HG03196 (cell line): Measurements from ENCODE around the gene TEX11.
"Not testable (repeated sequence)": the region's sequence is repeated elsewhere in the genome, so short reads cannot be mapped to it uniquely, and the experiment has no call there.

Experiments
- ATAC-seq: cut with Tn5 transposase; IDR thresholded peaks from one replicate; pipeline ENCODE4 v1.9.1; 2021; ENCODE audit not compliant: unreplicated experiment

Gene TEX11

DNA sequence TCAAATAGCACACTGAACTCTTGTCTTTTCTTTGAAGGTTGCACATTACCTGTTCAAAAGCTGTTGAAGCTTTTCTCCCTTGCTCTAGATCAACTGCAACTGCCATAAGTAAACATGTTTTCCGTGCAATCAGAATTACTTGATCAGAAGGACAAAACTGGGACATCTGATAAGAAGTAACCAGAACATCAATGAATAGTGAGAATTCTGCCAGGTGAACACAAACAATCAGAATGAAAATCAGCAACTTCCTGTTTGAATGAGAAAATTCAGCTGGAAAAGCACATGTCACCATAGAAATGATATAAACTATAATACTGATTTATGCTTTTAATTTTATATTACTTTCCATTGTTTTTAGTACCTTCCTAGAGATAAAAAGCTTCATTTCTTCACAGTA lies 303.2 kb downstream of the TEX11 start:
- ATAC-seq: no peak

GRCh38 chrX:70592091-70592490 lies 316.4 kb downstream of the TEX11 start:
- no peak for ATAC-seq

- not testable (repeated sequence) for ATAC-seq
Observed at GRCh38 chrX:70587158-70587557, 321.4 kb downstream of the TEX11 start.

DNA sequence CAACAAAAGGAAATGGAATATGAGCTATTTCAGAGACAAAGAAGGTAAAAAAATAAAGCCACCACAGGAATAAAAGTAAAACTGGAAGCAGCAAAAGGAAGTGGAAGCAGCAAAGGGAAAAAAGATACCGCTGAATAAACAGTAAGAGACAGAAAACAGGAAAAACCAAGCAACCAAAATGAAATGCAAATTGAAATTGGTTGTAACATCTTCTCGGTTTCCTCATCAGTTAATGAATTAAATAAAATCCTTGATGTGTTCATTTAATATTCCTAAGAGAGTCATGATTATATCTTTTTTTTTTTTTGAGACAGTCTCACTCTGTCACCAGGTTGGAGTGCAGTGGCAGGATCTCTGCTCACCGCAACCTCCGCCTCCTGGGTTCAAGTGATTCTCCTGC lies 331.1 kb downstream of the TEX11 start:
- ATAC-seq: no peak

DNA sequence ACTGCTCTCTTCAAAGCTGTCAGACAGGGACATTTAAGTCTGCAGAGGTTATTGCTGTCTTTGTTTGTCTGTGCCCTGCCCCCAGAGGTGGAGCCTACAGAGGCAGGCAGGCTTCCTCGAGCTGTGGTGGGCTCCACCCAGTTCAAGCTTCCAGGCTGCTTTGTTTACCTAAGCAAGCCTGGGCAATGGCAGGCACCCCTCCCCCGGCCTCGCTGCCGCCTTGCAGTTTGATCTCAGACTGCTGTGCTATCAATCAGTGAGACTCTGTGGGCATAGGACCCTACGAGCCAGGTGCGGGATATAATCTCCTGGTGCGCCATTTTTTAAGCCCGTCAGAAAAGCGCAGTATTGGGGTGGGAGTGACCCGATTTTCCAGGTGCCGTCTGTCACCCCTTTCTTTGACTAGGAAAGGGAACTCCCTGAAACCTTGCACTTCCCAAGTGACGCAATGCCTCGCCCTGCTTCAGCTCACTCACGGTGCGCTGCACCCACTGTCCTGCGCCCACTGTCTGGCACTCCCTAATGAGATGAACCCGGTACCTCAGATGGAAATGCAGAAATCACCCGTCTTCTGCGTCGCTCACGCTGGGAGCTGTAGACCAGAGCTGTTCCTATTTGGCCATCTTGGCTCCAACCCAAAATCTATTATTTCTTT lies 338.5 kb downstream of the TEX11 start:
- not testable (repeated sequence) for ATAC-seq

GRCh38 chrX:70554948-70555347 lies 353.6 kb downstream of the TEX11 start:
- no peak for ATAC-seq

DNA sequence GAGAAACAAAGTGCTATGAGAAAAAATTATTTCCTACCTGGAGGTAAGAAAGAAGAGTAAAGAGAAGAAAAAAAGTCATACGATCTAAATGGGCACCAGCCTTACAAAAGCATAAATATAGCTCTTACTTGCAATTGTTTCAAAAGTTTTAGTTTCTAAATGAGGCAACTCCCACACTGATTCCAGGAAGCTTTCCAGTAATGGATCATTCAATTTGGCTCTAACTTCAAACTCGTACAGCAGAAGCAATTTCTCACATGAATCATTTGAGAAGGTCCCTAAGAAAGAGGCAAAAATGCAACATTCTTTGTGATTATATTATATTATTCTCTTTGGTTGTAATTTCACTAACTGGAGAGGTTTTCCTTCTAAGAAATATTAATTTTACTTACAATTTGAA lies 354.0 kb downstream of the TEX11 start:
- no peak for ATAC-seq

DNA sequence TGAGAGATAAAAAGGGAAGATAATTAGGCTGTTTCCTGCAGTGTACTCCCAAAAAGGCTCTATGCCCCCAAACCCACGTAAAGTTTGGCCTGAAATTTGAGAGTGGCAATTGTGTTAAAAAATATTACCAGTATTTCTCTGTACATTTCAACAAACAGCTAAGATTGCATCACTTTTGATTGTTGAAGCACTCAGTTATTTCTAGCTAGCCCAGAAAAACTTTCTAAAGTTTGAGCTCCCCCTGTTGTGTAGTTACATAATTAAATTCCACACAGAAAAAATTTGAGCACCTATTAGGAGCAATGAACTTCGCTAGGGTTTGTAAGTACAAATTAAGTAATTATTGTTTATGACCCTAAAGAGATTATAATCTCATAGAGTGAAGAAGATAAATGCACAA lies 354.4 kb downstream of the TEX11 start:
- ATAC-seq: no peak

DNA sequence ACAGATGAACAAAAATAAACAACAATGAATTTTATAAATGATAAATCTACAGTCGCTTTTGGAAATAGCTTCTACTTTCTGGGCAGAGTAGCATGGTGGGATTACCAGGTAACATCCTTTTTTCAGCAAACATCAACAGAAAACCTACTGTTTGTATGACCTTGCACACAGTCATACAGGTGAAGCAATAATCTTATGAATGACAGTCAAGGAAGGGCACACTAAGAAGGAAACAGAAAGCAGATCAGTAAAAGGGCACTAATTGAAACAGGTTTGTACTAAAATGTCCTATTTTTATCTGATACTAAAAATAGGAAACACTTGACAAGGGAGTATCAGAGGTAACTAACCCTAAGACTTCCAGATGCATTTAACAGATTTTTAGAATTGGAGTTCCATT lies 355.0 kb downstream of the TEX11 start:
- peak; percentile 59 for ATAC-seq

DNA sequence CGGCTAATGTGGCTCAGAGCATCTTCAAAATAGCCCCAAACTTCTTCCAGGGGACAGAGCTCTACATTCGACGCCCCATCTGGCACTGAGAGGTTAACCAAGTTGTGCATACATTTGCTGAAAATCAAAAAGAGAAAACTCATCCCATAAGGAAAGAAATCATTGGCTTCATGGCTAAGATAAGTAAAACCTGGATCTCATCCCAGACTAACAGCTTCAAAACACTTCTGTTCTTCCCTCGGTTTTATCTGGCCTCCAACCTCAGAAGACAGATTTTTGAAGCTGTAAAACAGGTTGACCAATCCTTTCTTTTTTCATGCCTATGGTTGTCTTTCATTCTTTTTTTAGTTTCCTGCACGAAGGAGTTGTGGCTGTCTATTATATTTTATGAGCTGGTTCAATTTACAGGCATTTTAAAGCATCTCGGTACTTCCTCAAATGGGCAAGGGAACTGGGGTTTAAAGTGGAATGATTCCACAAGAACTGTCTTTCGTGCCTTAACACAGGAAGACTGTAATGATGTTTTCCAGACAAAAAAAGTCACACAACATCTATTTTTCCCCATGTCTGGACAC lies 356.3 kb downstream of the TEX11 start:
- ATAC-seq: no peak

DNA sequence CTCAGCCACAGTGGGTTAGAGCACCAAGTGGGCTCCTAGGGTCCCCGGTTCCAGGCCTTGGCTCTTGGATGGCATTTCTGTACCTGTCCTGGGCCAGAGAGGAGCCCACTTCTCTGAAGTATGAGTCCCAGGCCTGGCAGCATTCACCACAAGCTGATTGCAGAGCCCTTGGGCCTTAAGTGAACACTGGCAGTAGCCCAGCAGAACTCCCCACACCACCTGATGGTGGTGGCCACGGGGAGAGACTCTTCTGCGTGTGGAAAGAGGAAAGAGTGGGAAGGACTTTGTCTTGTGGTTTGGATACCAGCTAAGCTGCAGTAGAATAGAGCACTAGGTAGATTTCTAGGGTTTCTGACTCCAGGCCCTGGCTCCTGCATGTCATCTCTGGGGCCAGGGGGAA lies 359.1 kb downstream of the TEX11 start:
- no peak for ATAC-seq

DNA sequence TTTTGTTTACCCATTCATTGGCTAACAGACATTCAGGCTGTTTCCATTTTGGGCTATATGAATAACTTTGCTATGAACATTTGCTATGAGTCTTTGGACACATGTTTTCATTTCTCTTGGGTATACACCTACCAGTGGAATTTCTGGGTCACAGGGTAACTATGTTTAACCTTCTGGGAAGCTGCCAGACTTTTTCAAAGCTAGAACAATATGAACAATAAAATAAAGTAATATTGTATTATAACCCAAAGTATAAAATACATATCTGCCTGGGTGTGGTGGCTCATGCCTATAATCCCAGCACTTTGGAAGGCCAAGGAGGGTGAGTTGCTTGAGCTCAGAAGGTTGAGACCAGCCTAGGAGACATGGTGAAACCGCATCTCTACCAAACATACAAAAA lies 373.3 kb downstream of the TEX11 start:
- no peak for ATAC-seq

- no peak for ATAC-seq
Observed at GRCh38 chrX:70527610-70528345, 380.7 kb downstream of the TEX11 start.

GRCh38 chrX:70527053-70527452 lies 381.5 kb downstream of the TEX11 start:
- no peak for ATAC-seq

DNA sequence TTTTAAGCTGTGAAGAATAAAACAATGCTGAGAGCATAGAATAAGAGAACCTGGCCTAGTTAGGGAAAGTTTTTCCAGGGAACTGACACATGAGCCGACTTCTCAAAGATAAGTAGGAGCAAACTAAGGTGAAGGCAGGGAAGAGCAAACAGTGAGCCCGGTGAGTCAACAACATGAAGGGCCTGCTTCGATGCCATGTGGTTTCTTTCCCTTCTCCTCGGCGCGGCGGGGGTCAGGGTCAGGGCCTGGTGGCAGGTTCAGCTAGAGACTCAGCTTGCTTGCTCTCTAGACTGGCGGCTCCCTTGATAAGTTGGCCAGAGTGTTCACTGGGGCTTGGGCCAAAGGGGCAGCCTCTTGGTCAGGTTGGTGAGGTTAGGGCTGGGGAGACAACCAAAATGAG lies 382.8 kb downstream of the TEX11 start:
- no peak for ATAC-seq

GRCh38 chrX:70515692-70516091 lies 392.8 kb downstream of the TEX11 start:
- not testable (repeated sequence) for ATAC-seq

- not testable (repeated sequence) for ATAC-seq
Observed at GRCh38 chrX:70515270-70515669, 393.2 kb downstream of the TEX11 start.

GRCh38 chrX:70509078-70509477 lies 399.4 kb downstream of the TEX11 start:
- ATAC-seq: no peak

- ATAC-seq: no peak
Observed at GRCh38 chrX:70508296-70508911, 400.1 kb downstream of the TEX11 start.

DNA sequence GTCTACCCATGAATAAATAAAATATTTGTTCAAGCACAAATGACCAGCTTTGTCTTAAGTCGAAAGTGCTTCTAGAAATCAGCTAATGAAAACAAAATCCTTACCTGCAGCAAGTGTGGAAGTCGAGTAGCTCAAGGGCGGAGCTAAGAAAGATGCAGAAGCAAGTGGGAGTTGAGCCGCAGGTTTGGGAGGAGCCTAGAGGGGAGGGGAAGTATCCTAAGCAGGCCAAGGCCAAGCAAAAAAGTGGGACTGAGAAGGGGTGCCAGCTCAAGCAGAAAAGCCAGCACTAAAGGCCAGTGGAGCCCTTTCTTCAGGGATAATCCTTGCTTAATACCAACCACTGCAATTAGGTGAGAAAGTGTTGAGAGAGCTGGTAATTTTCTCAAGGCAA lies 403.1 kb downstream of the TEX11 start:
- no peak for ATAC-seq

DNA sequence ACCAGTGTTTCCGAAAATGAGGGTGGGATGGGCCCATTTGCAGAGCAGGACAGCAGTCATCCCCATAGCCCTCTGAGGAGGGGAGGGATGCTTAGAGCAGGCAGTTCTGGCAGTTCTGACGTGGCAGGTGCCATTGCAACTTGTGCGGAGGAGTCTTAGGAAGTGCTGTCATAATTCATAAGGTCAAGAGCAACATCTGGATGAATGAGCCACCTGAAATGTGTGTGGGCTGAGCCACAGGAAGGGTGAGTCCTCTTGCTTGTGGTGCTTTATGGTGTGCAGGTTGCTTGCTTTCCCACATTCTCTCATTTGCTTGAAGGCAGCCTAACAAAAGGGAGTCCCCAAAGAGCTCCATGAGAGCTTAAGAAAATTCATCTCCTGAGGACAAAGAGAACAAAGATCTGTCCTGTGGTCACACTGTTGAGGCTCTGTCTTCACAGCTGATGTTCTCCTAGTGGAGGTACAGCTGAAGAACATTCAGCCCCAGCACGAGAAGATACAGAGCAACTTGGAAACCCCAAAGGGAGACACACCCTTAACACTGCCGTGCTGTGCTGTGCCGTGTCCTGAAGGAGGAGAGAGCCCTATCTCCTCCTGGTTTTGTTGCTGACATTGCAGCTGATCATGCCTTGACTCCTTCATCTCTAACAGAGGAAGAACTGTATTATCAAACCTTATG lies 403.6 kb downstream of the TEX11 start:
- no peak for ATAC-seq
